ENCODE measurements around the gene MAP6.

Gene MAP6

GRCh38 chr11:75565221-75565814 is 103.5 kb downstream of the MAP6 start:
- DNase-seq = no peak

DNA sequence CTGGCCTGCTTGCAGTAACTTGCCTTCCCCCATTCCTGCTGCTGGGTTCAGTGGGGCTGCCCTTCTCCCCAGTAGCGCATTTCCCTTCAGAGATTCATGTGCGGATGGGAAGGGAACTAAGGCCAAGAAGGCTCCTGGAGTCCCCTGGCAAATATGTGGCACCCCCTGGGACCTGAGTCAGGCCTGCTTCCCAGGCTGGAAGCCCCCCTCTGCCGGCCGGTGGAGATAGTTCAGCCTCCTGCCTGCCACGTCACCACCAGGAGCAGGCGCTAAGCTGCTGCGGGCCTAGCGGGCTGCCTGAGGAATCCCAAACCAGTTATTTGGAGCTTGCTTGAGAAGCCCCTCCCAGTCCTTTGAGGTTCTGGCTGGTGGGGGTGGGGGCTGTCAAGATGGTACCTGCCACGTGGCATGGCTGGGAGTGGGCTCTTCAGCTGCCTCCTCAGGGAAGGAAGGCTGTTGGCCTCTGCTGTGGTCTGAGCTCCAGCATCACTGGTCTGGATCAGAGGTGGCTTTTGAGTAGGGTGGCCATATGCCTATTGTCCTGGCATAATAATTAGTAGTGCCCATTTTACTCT is 104.8 kb downstream of the MAP6 start:
- DNase-seq = no peak

GRCh38 chr11:75563501-75563977 is 105.3 kb downstream of the MAP6 start:
- no peak for DNase-seq

GRCh38 chr11:75562836-75563484 is 105.9 kb downstream of the MAP6 start:
- no peak for DNase-seq

DNA sequence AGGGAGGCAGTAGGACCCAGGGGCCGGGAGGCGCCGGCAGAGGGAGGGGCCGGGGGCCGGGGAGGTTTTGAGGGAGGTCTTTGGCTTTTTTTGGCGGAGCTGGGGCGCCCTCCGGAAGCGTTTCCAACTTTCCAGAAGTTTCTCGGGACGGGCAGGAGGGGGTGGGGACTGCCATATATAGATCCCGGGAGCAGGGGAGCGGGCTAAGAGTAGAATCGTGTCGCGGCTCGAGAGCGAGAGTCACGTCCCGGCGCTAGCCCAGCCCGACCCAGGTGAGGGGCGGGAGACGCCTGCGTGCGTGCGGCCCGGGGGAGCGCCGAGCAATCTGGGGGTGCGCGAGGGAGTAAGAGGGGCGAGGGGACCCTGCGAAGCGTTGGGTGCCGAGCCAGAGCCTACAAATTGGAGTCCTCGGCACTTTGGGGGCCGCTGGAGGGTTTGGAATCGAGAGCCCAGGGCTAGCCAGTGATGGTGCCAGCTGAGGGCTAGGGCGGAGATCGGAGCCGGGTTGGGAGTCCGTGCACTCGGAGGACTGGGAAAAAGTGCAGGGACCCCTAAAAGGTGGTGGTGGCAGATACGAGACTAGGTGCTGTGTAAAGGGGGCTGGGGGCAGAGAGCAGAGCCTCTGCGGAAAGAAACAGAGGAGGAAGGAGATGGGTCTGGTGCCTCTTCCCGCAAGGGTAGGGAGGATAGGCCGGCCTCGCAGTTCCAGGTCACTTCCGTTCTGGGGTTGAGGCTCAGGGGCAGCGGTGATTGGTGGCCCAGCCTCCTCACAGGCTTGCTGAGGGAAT is 106.6 kb downstream of the MAP6 start, which contains the start of gene SERPINH1:
Gene SERPINH1, plus strand, starts transcription at position 206 of the 788 bp plus-strand sequence. CDS start 4,097 bp downstream, outside the sequence.
- peak; percentile 52 to 54 for DNase-seq

- DNase-seq = no peak
Observed at GRCh38 chr11:75561426-75562047, 107.3 kb downstream of the MAP6 start.

- no peak for DNase-seq
Observed at GRCh38 chr11:75560644-75561043, 108.2 kb downstream of the MAP6 start.

GRCh38 chr11:75558939-75559843 is 109.6 kb downstream of the MAP6 start:
- DNase-seq = no peak

DNA sequence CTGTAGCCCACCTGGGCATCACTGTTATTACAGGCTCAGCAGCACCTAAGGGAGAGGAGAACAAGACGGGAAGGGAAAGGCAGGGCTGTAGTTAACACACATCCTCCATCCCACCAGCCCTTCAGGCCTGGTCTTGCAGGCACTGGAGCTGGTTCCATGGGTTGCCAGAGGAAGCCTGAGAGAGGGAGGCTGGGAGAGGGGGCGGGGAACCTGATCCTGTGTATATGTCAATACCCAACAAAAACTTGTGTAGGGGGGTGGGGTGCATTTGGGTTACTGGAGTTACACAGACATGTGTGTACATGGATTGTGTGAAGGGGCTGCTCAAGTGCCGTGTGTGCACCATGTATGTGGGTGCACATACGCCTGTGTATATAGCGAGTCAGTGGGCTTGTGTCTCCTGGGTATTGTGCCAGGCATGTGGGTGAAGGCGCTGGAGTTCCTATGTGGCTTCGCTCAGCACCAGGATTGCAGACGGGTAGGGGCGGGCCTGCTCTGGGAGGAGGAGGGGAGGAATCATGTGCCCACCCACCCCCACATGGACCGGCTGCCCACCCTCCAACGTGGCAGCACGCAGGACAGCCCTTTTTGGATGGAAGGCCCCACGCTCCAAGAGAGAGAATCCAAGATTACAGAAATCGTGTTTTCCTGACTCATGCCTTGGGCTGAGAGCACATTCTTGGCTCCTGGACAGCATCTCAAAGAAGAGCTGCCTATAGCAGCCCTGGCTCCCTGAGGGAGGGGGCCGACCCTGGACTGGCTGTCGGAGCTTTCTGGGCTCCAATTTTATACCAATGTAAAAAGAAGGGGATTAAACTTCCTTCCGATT is 111.0 kb downstream of the MAP6 start:
- no peak for DNase-seq

DNA sequence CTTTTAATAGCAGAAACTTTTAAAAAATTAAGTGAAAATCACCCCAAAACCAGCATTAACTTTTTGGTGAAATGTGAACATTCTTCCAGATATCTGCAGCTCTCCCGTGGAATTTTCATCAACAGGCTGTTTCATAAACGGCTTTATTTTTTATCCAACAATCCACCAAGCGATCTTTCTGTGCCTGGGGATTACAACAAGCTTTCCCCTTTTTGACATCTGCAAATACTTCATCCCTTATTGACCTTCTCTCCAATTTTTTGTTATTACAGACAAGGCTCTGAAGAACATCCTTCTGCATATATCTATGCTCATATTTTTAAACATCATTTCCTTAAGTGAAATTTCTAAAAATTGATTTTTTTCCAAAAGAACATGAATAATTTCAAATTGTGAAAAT is 112.6 kb downstream of the MAP6 start:
- no peak for DNase-seq

DNA sequence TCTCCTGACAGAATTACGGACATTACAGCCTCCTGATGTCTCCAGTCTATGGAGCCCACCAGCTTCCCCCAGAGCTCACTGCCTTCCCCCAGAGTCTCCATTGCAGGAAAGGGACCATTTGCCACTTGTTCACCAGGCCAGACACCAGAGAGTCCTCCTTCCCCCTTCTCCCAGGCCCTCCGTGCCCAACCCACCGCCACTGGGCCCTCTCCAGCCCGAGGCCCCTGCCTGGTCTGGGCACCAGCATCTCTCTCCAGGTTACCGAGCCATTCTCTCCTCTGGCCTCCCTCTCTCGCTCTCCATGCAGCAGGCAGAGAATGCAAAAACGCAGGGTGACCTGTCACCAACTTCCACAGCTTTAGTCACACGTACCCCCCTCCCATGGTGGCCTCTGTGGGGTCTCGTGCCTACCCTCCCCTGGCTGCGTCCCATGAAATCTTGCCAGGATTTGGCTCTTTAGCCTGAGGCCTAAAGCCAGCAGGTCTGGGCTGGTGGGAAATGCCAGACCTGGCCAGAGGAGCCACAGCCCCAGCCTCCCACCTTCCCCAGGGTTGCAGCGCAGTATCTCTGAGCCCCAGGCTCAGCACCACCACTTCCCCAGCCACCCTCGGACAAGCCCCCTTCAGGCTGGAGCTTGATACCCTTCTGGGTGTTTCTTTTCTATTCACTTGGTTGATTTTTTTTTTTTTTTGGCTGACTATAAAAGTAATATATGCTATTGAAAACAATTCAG is 113.6 kb downstream of the MAP6 start:
- no peak for DNase-seq

DNA sequence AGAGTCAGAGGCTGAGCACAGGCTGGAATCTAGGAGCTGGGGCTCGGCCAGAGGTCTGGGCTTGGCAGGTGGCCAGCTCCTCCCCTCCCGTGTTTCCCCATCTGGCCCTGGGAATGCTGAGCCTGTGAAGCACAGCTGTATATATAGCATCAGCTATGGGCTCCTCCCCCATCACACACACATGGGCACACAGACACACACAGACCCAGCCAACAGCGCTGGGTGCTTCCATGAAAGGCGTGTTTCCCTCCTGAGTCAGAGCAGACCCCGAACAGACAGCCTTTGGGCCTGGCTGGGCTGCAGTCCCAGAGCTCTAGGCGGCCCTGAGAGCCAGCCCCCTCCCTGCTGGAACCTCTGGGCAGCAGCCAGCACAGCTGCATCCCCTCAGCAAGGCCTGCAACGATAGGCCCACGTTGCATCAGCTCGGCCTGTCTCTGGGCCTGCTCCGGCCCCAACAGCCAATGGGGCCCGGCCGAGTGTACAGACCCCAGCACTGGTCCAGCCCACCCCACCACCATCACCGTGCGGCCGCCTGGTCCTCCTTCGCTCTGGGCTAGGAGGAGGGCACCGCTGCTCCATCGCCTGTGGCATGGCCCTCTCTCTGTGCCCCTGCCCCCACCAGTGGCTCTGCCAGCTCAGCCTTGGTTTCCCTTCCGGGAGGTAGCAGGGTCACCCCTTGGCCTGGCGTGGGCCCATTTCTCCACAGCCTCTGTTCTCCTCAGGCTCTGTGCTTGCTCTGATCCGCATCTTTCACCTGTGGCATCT is 114.4 kb downstream of the MAP6 start:
- no peak for DNase-seq

GRCh38 chr11:75553889-75554257 is 115.0 kb downstream of the MAP6 start:
- DNase-seq = no peak

DNA sequence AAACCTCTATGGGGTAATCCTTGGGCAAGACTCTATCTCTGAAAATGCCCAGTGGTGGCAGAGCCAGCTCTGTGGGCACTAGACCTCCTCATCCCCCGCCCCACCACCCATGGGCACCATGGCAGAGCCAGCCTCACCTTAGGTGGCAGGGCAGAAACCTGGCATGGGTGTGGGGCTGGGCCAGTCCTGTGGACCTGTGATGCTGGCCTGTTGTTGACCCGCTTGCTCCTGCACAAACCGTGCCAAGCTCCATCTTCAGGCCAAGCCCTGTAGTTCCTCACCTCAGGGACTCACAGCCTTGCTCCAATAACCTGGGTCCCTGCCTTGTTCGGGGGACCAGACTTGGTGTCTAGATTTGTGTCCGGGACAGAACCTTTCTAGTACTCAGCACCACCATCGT is 115.7 kb downstream of the MAP6 start:
- DNase-seq = no peak

DNA sequence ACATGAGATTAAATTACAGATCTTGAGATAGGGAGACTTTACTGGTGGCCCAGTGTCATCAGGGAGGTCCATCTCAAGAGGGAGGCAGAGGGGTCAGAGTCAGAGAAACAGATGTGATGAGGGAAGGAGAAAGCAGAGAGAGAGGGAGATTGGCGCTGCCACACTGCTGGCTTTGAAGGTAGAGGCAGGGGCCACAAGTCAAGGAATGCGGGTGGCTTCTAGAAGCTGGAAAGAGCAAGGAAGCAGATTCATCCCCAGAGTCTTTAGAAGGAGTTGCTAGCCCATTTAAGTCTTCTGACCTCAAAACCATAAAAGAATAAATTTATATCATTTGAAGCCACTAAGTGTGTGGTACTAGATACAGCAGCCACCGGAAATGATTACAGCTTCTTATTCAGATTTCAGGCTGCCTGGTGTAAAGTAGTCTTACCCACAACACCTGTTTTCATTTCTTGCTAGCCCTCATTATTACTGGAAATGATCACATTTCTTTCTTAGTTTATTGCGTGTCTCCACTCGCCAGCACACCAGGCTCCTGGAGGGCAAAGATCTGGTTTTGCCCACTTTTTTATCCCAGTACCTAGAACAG is 119.4 kb downstream of the MAP6 start:
- no peak for DNase-seq

DNA sequence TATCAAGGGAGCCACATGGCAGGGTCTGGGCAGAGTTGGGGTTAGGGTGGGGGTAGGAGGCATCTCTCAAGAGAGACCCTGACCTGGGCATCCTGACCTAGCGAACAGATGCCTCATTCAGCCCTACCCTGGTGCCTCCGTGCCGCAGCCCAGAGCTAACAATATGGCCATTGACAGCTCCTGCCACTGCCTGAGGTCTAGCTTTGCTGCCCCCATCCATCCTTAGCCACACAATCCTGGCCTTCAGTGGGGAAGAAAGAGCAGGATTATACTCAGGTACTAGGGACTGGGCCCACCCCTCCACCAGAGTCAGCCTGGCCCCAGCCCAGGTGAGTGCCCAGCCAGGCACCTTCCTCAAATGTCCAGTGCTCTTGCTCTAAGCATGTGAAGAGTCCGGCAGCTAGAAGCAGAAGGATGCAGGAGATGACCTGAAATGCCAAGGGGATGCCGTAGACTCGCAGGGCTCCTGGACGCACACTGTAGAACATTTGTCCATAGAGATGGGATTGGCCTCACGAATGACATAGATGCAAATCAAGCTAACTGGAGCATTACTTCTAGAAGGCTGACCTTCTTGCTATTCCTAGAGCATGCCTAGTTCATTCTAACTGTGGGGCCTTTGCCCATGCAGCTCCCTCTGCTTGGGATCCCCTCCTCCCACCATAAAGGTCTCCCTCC is 120.1 kb downstream of the MAP6 start:
- DNase-seq = no peak

- DNase-seq = peak in 1 of 2 donors; percentile 20
Observed at GRCh38 chr11:75547617-75548058, 121.2 kb downstream of the MAP6 start.

- DNase-seq = no peak
Observed at GRCh38 chr11:75547177-75547576, 121.7 kb downstream of the MAP6 start.
